ENCODE data around the gene CFAP20DC.
"Not testable (repeated sequence)": the region's sequence is repeated elsewhere in the genome, so short reads cannot be mapped to it uniquely, and the experiment has no call there.

CFAP20DC gene

GRCh38 chr3:58848826-58849225, 201.0 kb downstream of the CFAP20DC start:
- no peak overlapping the region for H3K4me3 ChIP-seq (ENCODE audit: low read depth, low read length)
- no peak for DNase-seq (ENCODE audit: low read depth)
- no peak for TF ChIP-seq POLR2A (IDR thresholded peaks at IDR 0.05; ENCODE audit: extremely low read depth, insufficient read length)
- TF ChIP-seq CTCF (IDR thresholded peaks at IDR 0.05; ENCODE audit: low read depth, low read length) = no peak
- TF ChIP-seq MYC (IDR thresholded peaks at IDR 0.05; ENCODE audit: low read depth, low read length) = no peak
- no peak for TF ChIP-seq MAX (IDR thresholded peaks at IDR 0.05; ENCODE audit: low read depth, low read length)

- not testable (repeated sequence) for H3K4me3 ChIP-seq (ENCODE audit: low read depth, low read length); DNase-seq (ENCODE audit: low read depth)
Observed at GRCh38 chr3:58842050-58842747, 207.6 kb downstream of the CFAP20DC start.

DNA sequence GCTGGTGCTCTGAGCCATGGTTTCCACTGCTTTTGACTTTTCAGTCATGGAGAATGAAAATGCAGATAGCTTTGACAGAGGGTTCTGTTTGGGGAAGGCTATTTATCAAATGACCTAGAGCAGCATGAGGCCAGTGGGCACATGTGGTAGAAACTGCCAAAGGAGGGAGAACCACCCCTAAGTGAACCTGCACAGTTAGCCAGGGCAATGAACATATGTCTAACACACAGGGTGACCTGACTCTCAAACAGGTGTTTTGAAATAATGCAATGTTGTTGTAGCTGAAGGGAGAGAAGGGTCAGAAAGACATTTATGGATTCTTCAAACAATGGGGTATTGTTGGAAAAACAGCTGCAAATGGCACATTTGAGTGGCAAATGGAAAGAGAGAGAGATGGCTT, 208.9 kb downstream of the CFAP20DC start:
- DNase-seq (ENCODE audit: low read depth) = no peak
- TF ChIP-seq MAX (IDR thresholded peaks at IDR 0.05; ENCODE audit: low read depth, low read length) (no peak), MYC (IDR thresholded peaks at IDR 0.05; ENCODE audit: low read depth, low read length) (no peak), CTCF (IDR thresholded peaks at IDR 0.05; ENCODE audit: low read depth, low read length) (no peak), POLR2A (IDR thresholded peaks at IDR 0.05; ENCODE audit: extremely low read depth, insufficient read length) (no peak)
- H3K4me3 ChIP-seq (ENCODE audit: low read depth, low read length) = no peak overlapping the region

- no peak for TF ChIP-seq MYC (IDR thresholded peaks at IDR 0.05; ENCODE audit: low read depth, low read length)
- TF ChIP-seq POLR2A (IDR thresholded peaks at IDR 0.05; ENCODE audit: extremely low read depth, insufficient read length) = no peak
- TF ChIP-seq MAX (IDR thresholded peaks at IDR 0.05; ENCODE audit: low read depth, low read length) = no peak
- TF ChIP-seq CTCF (IDR thresholded peaks at IDR 0.05; ENCODE audit: low read depth, low read length) = no peak
Observed at GRCh38 chr3:58839964-58840363, 209.9 kb downstream of the CFAP20DC start.

DNA sequence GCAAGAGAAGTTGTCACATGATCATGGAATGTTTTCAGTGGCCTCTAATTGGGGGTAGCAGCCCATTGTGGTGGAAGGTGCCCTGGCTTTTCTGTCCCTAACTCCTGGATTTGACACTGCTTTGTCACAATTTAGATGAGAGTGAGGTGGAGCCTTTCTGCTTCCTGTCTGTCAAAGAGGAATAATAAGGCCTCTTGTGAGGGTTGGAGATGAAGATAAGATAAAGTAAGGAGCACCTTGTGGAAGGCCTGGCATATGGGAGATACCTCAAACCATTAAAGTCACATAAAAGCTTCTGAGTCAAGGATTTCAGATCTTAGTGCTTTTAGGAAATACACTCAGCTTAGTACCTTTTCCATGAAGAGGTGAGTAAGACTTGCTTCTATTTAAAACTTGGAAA, 210.6 kb downstream of the CFAP20DC start:
- no peak for DNase-seq (ENCODE audit: low read depth)
- TF ChIP-seq MYC (IDR thresholded peaks at IDR 0.05; ENCODE audit: low read depth, low read length) = no peak
- TF ChIP-seq POLR2A (IDR thresholded peaks at IDR 0.05; ENCODE audit: extremely low read depth, insufficient read length) = no peak
- no peak for TF ChIP-seq MAX (IDR thresholded peaks at IDR 0.05; ENCODE audit: low read depth, low read length)
- no peak for TF ChIP-seq CTCF (IDR thresholded peaks at IDR 0.05; ENCODE audit: low read depth, low read length)
- no peak overlapping the region for H3K4me3 ChIP-seq (ENCODE audit: low read depth, low read length)

More at GRCh38 chr3:58839964-58840363, 209.9 kb downstream of the CFAP20DC start:
- no peak overlapping the region for H3K4me3 ChIP-seq (ENCODE audit: low read depth, low read length)
- no peak for DNase-seq (ENCODE audit: low read depth)

GRCh38 chr3:58837856-58838255, 212.0 kb downstream of the CFAP20DC start:
- H3K4me3 ChIP-seq (ENCODE audit: low read depth, low read length) = no peak overlapping the region
- TF ChIP-seq MAX (IDR thresholded peaks at IDR 0.05; ENCODE audit: low read depth, low read length) (no peak), POLR2A (IDR thresholded peaks at IDR 0.05; ENCODE audit: extremely low read depth, insufficient read length) (no peak), MYC (IDR thresholded peaks at IDR 0.05; ENCODE audit: low read depth, low read length) (no peak), CTCF (IDR thresholded peaks at IDR 0.05; ENCODE audit: low read depth, low read length) (no peak)
- no peak for DNase-seq (ENCODE audit: low read depth)
